Muscle of leg (tissue), 11 donors: Measurements from ENCODE around the gene LRSAM1. TPM values are rescaled to one million over a fixed set of nuclear protein-coding genes. Genes with fewer than 3 reads are reported as not detected.

Experiments used
- DNase-seq: peaks from one replicate; pipeline ENCODE4 v3.0.0; 2013
- H3K27ac ChIP-seq: one replicate; pipeline ENCODE4 v1.5.1; 2013; ENCODE audit warnings: mild to moderate bottlenecking, low read length, control low read depth
- H3K27me3 ChIP-seq: one replicate; pipeline ENCODE4 v1.6.1; 2013; ENCODE audit warnings: low read length; ENCODE audit not compliant: control insufficient read depth, insufficient read depth
- H3K36me3 ChIP-seq: one replicate; pipeline ENCODE4 v1.6.1; 2013; ENCODE audit warnings: low read length; ENCODE audit not compliant: control insufficient read depth, insufficient read depth
- H3K4me1 ChIP-seq: one replicate; pipeline ENCODE4 v1.6.1; 2013; ENCODE audit warnings: low read length; ENCODE audit not compliant: control insufficient read depth, insufficient read depth
- H3K4me3 ChIP-seq: one replicate; pipeline ENCODE4 v1.5.1; 2013; ENCODE audit warnings: low read length, control low read depth
- H3K9me3 ChIP-seq: replicated peaks from 2 replicates; pipeline ENCODE4 v1.6.1; 2013; ENCODE audit warnings: low read depth, low read length; ENCODE audit not compliant: control insufficient read depth
- WGBS: methylation state at CpG from one replicate; pipeline ENCODE4 v1.1.5; 2013; ENCODE audit warnings: missing lambda C conversion rate; ENCODE audit not compliant: insufficient coverage; 5-methylcytosine and 5-hydroxymethylcytosine counted together
- polyA plus RNA-seq, 8 donors: library from polyadenylated mRNA; unstranded; fragments of 120-200 nt; gene quantifications; one replicate each; pipeline versions ENCODE4 v1.2.1 to v1.2.3, GENCODE V29; 2013; ENCODE audit warnings: inconsistent platforms in 1 of 8, low replicate concordance in 1 of 8; ENCODE audit not compliant: insufficient read length in 8 of 8, insufficient read depth in 1 of 8
- total RNA-seq: library from RNA; stranded (reverse); fragments of 120-200 nt; gene quantifications from one replicate; pipeline ENCODE4 v1.2.4, GENCODE V29; 2013

Gene LRSAM1
- total and polyA plus RNA-seq, 9 donors, result 5.8 to 13.7 (median 11.4) TPM

- H3K9me3 ChIP-seq, result no peaks in the 10 kb centered on the region
- DNase-seq, result no peak
- no peaks in the 10 kb centered on the region for H3K27me3 ChIP-seq
- peaks cover 40% of the 10 kb centered on the region for H3K4me1 ChIP-seq
- WGBS, result 100% methylated on average over 1 of the region's 1 CpG
- H3K36me3 ChIP-seq, result peaks cover 7% of the 10 kb centered on the region
- H3K4me3 ChIP-seq, result no peak overlapping the region
- peak overlapping the region; percentile 3 for H3K27ac ChIP-seq
Observed at GRCh38 chr9:127550282-127550681, 99.0 kb downstream of the LRSAM1 start.

GRCh38 chr9:127550751-127551150 is 99.4 kb downstream of the LRSAM1 start:
- no peak overlapping the region for H3K4me3 ChIP-seq
- peaks cover 40% of the 10 kb centered on the region for H3K4me1 ChIP-seq
- WGBS, result 81% methylated on average over 10 of the region's 14 CpGs
- no peaks in the 10 kb centered on the region for H3K27me3 ChIP-seq
- DNase-seq, result no peak
- H3K27ac ChIP-seq, result no peak overlapping the region
- peaks cover 7% of the 10 kb centered on the region for H3K36me3 ChIP-seq
- H3K9me3 ChIP-seq, result no peaks in the 10 kb centered on the region

Other genes with a start within 250 kb of the LRSAM1 start
- 20.2 TPM for gene GARNL3, start 186.7 kb upstream of the LRSAM1 start, total RNA-seq
- 10 to 100 TPM; 14.2 to 23.0 (median 17.9) TPM for gene GARNL3, start 186.7 kb upstream of the LRSAM1 start, polyA plus RNA-seq
- 10.2 TPM for gene SLC2A8, start 54.3 kb upstream of the LRSAM1 start, total RNA-seq
- gene SLC2A8, start 54.3 kb upstream of the LRSAM1 start, polyA plus RNA-seq, result 10 to 100 TPM; 10.0 to 14.5 (median 12.7) TPM
- 7.8 TPM for gene ZNF79, start 27.1 kb upstream of the LRSAM1 start, total RNA-seq
- 1 to 10 TPM; 3.4 to 6.2 (median 4.5) TPM for gene ZNF79, start 27.1 kb upstream of the LRSAM1 start, polyA plus RNA-seq
- gene RPL12, start 104 bp upstream of the LRSAM1 start, total RNA-seq, result 2,837 TPM
- 1,000 to 10,000 TPM; 2,053 to 2,886 (median 2,314) TPM for gene RPL12, start 104 bp upstream of the LRSAM1 start, polyA plus RNA-seq
- 5.3 TPM for gene STXBP1, start 160.8 kb downstream of the LRSAM1 start, total RNA-seq
- 10 to 100 TPM; 11.9 to 19.5 (median 13.4) TPM for gene STXBP1, start 160.8 kb downstream of the LRSAM1 start, polyA plus RNA-seq